NOMO-1 treated with dmso at 0.1 percent for 144 hours (cell line): ENCODE measurements around the gene GP9.
"Not testable (repeated sequence)": the region's sequence is repeated elsewhere in the genome, so short reads cannot be mapped to it uniquely, and the experiment has no call there.

Experiments used
- DNase-seq: peaks from one replicate; lab custom pipeline; 2025; ENCODE audit not compliant: unreplicated experiment; lab: John Stamatoyannopoulos, UW

GP9 gene

DNA sequence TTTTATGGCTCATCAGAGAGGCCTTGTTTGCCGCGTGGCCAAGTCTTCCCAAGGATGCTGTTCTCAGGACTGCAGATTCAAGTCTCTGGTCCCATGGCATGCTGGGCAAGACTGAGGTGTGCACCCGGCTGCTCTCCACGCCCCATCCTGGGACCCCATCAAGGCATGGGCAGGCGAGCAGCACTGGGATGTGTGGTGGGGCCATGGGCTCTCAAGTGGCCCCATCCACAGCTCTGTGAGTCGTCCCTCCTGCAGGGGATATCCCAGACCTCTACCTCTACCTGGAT lies 13.1 kb upstream of the GP9 start:
- DNase-seq = no peak

DNA sequence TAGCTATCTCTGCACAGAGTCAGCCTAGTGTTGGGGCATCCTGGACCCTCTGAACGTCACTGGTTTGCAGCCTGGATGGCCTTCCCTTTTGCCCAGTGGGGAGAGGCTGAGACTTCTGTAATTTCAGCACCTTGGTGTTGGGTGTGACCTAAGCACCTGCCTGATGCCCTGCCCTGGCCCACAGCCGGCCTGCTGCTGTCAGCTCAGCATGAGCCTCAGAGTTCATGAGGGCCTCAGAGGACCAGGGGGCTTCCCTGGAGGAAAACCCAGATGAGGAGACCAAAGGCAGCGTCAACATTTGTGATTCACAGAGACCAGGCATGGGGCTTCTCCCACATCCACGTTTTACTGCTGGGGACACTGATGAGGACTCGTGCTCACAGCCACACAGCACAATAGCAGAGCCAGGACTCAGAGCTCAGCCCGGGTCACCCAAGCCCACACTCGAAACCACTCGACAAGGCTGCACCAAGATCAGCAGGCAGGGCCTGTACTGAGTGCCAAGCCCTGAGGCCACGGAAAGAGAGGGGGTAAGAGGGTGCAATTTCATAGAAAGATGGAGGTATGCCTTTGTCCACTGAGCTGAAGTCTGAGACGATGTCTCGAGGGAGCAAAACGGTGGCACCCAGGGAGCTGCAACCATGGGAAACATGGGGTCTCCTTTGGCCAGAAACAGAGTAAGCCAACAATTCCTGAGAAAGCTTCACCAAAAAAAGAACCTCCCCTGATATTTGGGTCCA lies 9.9 kb upstream of the GP9 start:
- DNase-seq = no peak

DNA sequence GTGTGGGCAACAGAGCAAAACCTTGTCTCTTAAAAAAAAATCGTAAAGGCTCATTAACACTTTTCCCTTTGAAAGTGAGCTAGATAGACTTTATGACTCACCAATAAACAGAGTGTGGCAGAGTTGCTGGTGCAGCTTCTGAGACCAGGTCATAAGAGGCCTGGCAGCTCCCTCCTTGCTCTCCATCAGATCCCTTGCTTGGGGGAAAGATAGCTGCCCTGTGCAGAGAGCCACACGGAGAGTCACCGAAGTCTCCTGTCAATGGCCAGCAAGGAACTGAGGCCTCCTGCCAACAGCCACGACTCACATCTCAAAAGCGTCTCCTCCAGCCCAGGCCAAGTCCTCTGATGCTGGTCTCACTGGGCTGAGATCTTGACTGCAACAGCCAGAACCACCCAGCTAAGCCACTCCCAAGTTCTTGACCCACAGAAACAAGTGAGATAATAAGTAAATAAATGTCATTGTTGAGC lies 8.7 kb upstream of the GP9 start:
- DNase-seq = no peak

DNA sequence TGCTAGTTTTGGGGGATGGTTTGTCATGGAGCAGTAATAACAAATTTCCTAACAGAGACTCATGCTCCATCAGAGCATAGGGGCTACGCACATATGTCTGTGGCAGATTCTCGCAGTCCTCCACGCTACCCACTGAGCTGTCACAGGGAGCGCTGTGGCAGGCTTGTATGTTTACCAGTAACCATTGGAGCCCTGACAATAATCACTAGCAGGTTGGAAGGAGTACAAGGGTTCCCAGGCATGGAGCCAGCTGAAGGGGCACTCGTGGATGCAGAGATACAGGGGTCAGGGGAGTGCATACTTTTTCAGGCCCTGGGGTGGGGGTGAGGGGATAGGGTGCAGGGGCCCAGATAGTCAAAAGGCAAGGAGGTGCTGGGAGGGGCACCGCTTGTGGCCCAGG lies 7.9 kb upstream of the GP9 start:
- DNase-seq = no peak

DNA sequence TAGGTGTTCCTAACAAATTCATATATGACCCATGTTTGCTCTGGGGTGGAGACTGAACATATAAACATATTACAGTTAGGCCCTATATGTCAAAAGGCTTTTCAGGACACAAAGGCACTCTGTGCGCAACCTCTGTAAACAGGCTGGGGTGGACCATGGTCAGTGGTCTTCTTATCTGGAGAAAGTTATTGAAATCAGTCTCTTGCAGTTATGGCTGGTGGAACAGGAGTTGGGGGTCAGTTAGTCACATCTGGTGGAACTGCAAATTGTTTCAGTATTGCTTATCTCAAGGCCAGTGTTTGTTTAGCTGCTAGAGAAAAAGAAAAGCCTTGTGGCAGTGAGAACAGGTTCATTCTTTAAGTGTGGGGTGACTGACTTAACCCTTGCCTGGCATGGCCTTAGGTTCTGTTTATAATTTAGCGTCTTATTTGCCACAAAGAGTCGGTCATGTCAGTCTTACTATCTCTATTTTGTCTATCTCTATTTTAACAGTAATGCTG lies 5.9 kb upstream of the GP9 start:
- no peak for DNase-seq

DNA sequence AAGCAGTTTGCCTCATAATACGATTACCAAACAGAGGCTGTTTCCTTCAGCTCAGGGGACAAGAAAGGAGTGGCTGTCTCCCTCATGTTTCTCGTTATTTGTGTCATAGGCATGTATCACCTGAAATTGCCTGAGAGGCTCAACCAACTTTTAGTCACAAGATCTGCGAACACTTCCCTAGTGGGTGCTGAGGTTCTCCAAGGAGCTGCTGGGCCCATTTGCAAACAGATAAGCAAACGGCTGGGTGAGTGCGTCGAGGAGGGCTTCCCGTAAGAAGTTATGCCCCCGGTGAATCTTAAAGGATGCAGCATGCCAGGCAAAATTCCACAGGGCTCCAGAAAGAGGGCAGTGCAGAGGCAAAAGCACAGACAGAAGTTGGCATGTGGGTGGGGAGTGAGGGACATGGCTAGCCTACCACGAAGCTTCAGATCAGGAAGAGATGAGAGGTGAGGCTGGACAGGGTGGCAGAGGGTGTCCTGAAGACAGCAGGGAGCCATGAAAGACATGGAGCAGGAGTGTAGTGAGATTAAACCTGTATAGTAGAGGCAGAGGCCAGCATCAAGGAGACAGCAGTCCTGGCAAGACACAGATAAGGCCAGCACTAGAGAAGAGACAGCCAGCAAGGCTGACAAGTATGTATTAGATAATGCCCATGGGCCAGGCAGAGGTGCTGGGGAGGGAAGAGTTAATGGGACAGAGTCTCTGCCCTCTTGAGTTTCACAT lies 4.0 kb upstream of the GP9 start:
- DNase-seq = no peak

DNA sequence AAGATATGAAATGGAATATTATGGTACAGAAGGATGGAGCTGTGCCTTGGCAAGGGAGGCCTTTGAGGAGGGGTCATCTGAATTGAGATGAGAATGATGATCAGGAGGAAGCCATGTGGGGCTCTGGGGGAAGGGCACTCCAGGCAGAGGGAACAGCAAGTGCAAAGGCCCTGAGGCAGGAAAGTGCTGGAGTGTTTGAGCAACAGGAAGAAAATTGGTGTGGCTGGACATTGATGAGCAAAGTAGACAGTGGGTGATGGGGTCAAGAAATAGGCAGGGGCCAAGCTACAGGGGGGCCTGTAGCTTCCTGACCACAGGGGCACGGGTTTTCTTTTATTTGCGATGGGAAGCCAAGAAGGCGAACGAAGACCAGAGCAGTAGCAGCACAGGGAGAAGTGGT lies 3.3 kb upstream of the GP9 start:
- no peak for DNase-seq

DNA sequence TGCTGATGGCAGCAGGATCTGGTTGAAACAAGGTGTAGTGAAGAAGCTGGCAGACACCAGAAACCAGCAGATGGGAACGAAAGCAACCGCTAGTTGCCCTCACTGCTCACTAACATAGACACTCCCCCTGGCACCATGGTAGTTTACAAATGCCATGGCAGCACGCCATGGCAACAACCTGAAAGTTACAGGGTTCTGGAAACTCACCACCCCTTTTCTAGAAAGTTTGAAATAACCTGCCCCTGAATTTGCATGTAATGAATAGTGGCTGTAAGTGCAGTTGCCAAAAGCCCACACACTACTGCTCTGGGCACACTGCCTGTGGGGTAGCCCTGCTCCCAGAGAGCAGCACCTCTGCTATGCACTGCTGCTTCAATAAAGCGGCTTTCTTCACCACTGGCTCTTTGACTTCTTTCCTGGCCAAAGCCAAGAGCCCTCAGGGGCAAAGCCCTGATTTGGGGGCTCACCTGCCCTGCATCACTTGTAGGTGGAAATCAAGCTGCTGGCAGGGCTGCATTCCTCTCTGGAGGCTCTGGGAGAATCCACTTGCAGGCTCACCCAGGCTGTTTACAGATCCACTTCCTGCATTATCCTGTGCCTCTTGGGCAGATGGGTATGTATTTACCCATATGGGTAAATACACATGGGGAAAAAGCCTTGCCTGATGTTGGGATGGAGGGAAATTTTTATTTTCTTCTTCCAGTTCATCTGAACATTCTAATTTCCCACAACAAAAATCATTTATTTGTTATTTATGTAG lies 2.0 kb upstream of the GP9 start:
- no peak for DNase-seq

DNA sequence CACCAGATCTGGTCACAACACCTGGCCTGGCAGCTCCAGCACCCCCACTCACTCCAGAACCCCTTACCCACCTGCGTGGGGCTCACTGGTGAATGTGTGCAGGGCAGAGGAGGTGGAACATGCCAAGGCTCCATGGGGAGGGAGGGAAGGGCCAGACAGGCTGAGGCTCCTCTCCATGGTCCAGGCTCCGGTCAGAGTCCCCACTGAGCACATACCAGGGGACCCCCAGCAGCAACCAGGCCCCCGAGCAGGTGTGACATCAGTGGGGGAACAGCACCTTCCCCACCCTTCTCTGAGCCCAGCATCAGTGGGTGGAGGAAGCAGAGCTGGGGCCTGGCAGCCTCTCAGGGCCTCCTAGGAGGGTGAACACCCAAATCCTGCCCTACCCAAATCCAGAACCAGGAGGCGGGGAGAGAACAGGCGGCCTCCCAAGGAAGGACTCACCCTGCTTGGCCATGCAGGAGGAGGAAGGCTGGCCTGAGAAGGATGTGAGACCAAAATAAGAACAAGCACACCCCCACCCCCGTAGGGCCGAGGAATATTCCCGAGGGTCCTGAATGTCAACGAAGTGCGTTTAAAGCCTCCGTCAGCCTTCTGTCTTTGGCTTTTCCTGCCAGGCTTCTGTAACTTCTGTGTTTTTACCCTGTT lies 1.1 kb upstream of the GP9 start:
- DNase-seq = no peak

DNA sequence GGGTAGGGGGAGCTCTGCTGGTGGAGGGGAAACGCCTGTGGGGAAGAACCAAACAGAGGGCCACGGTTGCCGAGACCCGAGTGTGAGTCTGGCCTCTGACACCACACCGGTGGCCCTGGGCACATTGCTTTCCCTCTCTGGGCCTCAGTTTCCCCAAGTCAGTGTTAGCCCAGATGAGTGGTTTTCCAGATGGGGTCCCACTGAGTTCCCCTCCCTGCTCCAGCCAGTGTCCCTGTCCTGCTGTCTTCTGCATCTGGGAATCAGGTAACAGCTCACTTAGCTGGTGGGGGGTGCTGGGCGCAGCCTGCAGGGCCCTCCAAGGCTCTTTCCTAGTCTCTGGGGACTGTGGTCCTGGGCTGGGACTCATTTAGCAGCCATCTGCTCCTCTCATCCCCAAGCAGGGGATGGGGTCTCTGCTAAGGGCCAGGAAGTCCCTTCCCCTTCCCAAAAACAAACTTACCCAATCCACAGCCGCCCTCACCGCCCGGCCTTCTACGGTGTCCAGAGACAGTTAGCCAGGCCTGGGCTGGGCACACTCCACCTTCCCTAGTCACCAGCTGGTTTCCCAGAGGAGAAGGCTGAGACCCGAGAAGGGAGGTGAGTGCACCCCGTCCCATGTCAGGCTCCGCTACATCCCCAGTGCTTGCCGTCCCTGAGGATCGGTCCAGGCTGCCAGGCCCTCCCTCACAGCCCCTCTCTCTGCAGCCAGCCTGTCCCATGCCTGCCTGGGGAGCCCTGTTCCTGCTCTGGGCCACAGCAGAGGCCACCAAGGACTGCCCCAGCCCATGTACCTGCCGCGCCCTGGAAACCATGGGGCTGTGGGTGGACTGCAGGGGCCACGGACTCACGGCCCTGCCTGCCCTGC lies 676 bp downstream of the GP9 start:
- no peak for DNase-seq

DNA sequence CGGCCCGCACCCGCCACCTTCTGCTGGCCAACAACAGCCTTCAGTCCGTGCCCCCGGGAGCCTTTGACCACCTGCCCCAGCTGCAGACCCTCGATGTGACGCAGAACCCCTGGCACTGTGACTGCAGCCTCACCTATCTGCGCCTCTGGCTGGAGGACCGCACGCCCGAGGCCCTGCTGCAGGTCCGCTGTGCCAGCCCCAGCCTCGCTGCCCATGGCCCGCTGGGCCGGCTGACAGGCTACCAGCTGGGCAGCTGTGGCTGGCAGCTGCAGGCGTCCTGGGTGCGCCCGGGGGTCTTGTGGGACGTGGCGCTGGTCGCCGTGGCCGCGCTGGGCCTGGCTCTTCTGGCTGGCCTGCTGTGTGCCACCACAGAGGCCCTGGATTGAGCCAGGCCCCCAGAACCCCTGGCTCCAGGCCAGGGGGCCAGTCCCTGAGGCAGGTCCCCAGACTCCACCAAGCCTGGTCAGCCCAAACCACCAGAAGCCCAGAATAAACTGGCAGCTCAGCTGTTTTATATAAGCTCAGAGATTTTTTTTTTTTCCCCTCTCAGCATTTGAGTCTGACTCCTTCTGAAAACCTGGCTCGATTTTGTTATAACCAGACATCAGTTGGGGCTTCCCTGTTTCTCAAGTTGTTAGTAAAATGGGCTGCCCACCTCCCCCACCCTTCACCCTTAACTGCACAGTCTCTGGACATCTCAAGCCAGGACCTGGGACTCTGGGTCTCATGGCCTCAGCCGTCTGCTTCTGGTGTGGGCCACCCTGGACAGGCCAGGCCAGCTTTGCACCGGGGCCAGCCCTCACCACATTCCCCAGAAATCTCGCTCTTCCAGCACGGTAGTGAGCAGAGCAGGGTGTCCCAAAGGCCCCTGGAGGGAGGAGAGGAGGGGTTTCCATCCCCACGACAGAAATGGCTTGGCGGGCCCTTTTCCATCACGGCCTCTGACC lies 1.6 kb downstream of the GP9 start:
- DNase-seq = no peak

DNA sequence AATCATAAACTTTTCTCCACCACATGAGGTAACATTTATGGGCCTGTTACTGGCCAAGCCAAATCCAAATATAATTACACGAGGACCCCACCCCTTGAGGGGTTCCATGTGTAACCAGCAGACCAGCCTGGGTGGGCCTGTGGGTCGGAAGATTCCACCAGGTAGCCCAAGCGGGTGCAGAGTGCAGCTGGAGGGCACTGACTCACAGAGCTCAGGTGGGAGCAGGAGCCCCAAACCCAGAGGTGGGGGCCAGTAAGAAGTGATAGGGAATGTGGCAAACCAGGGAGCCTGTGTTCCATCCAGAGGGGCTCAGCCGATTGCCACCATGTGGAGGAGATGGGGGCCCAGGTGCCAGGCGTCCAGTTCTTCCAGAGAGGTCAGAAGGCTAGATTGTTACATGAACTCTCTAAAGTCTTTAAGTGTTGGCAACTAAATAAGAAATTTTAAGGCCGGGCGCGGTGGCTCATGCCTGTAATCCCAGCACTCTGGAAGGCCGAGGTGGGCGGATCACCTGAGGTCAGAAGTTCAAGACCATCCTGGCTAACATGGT lies 2.6 kb downstream of the GP9 start:
- DNase-seq = no peak

DNA sequence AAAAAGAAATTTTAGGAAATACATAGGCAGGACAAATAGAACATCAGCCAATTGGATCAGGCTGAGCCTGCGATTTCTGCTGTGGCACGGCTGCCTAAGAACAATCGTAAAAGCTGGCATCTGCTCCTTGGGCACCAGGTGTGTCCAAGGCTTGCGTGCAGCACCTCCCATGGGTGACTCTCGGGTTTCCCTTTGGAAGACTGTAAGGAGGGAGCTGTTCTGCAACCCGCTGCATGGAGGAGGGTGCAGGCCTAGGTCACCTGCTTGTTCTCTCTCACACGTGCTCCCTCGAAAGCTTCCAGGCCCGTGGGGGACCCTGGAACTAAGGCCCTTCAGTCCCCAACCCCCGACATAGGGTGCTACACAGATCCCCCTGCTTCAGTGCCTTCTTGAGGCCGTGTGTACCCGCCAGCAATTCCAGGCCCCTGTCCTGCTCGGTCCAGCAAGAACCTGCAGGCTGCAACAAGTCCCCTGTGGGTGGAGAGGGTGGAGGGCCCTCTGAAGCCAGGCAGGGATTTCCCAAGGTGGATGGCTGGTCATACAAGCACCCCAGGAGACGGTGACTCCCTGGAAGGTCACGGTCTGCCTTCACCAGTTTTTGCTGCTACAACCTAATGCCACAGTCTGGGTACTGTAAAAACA lies 3.4 kb downstream of the GP9 start:
- DNase-seq = no peak

DNA sequence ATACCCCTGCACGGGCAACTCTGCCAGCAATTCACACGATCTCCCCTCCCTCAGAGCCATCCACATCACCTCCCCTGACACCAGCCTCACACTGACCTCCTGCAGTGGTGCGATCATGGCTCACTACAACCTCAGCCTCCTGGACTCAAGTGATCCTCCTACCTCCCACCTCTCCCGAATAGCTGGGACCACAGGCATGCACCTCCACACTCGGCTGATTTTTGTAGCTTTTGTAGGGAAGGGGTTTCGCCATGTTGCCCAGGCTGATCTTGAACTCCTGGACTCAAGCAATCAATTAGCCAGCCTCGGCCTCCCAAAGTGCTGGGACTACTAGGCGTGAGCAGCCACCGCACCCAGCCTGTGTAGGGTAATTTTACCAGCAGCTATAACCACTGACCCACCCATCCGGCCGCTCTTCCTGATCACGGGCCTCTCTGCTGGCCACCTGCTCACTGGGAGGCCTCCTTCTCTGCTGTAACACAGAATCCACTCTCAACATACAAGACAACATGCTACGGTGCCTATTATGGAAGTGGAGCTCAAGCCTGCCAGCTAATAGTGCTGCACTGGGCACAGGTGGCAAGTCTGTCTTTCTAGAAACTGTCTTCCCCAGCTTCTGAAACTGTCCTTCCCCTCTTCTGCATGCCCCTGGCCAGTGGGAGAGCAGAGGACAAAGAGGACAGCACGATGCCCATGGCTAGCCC lies 4.6 kb downstream of the GP9 start:
- DNase-seq = no peak

DNA sequence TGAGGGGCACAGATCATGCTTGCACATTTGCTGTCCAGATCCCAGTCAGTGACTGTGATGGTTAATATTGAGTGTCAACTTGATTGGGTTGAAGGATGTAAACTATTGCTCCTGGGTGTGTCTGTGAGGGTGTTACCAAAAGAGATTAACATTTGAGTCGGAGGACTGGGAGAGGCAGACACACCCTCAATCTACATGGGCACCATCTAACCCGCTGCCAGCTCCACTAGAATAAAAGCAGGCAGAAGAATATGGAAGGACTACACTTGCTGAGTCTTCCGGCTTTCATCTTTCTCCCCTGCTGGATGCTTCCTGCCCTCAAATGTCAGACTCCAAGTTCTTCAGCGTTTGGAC lies 5.1 kb downstream of the GP9 start:
- DNase-seq = no peak

DNA sequence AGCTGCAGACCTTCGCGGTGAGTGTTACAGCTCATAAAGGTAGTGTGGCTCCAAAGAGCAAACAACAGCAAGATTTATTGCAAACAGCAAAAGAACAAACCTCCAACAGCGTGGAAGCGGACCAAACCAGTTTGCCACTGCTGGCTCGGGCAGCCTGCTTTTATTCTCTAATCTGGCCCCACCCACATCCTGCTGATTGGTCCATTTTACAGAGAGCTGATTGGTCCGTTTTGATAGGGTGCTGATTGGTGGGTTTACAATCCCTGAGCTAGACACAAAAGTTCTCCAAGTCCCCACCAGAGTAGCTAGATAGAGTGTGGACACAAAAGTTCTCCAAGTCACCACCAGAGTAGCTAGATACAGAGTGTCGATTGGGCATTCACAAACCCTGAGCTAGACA lies 7.1 kb downstream of the GP9 start:
- DNase-seq = not testable (repeated sequence)

DNA sequence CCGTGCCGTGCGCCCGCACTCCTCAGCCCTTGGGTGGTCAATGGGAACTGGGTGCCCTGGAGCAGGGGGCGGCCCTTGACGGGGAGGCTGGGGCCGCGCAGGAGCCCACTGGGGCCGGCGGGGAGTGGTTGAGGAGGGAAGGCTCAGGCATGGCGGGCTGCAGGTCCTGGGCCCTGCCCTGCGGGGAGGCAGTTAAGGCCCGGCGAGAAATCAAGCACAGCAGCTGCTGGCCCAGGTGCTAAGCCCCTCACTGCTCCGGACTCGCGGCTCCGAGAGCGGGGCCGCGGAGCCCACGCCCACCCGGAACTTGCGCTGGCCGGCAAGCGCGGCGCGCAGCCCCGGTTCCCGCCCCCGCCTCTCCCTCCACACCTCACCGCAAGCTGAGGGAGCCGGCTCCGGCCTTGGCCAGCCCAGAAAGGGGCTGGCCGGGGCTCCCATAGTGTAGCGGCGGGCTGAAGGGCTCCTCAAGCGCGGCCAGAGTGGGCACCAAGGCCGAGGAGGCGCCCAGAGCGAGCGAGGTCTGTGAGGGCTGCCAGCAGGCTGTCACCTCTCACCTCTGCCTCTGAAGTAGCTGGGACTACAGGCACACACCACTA lies 7.8 kb downstream of the GP9 start:
- DNase-seq = no peak
